Heart left ventricle (tissue), 13 donors: Measurements from ENCODE around the gene SORCS2.

Source experiments
- CTCF ChIP-seq, 12 donors: fragments of 200-600 bp; sonication (generic) in 4 of 12; IDR thresholded peaks; one replicate each; pipeline versions ENCODE4 v1.5.0 to v1.8.0; 2018 to 2022; ENCODE audit warnings: antibody characterized with exemption in 12 of 12, mild to moderate bottlenecking in 5 of 12
- POLR2A ChIP-seq, 2 donors: fragments of 450-650 bp; IDR thresholded peaks; one replicate each; pipeline ENCODE4 v1.6.1; 2017; ENCODE audit warnings: antibody characterized with exemption in 2 of 2, mild to moderate bottlenecking in 2 of 2, moderate library complexity in 2 of 2
- donor health status: ischemic (EF 13 %, LVEDD 7.1; RV severe dilation, severe dysfunction).
- donor health status: DM: no; HTN: yes; CAD: no.
- donor health status: DM: no; HTN: no; CAD: no.
- donor health status: ischemic (EF 25% LVEDD 6.9; RV normal size, moderate dysfunction).
- donor health status: ischemic (EF 25% LVEDD 5.7; RV mildly dilated, moderate dysfunction).
- donor health status: ischemic (EF 35%, LVEDD 5.7; RV mildly dilated, moderate dysfunction).
- donor health status: nonischemic (EF 11% LVEDD 7.7; RV severe dilation, severe dysfunction).
- donor health status: DM: yes; HTN: yes; CAD: no.
- donor health status: PGD.
- donor health status: ischemic (EF 29% LVEDD 5.4; RV normal size, mild dysfunction).
- donor health status: nonischemic (EF 23%, LVEDD 6.1; RV moderate dilation, normal function).

DNA sequence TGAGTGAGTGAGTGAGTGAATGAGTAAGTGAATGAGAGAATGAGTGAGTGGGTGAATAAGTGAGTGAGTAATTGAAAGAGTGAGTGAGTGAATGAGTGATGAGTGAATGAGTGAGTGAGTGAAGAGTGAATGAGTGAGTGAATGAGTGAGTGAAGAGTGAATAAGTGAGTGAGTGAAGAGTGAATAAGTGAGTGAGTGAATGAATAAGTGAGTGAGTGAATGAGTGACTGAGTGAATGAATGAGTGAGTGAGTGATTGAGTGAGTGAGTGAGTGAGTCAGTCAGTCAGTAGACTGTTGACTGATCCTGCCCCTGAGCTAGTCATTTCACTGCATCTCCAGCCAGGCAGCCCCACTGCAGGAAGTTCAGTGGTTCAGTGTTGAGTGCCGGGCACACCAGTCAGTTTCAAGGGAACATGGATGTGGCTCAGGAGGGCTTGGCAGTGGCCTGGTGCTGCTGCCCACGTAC, 470.8 kb downstream of the SORCS2 start:
- TF ChIP-seq CTCF (IDR thresholded peaks at IDR 0.05) (no peak), POLR2A (IDR thresholded peaks at IDR 0.05) (no peak)
